CD4-positive, alpha-beta T cell treated with Interleukin-6 for 4 hours (primary cell): Measurements from ENCODE around the gene UBE4B.
"Not testable (repeated sequence)": the region's sequence is repeated elsewhere in the genome, so short reads cannot be mapped to it uniquely, and the experiment has no call there.

Experiments
- DNase-seq: peaks from one replicate; pipeline ENCODE4 v3.0.0-alpha.2; 2020; ENCODE audit warnings: mixed read lengths

UBE4B gene

GRCh38 chr1:10213186-10213705 is 180.5 kb downstream of the UBE4B start:
- DNase-seq: no peak

- no peak for DNase-seq
Observed at GRCh38 chr1:10216090-10216749, 183.5 kb downstream of the UBE4B start.

GRCh38 chr1:10217748-10218441 is 185.1 kb downstream of the UBE4B start:
- DNase-seq: no peak

GRCh38 chr1:10220200-10220599 is 187.4 kb downstream of the UBE4B start:
- DNase-seq: no peak

GRCh38 chr1:10220657-10221056 is 187.9 kb downstream of the UBE4B start:
- DNase-seq: not testable (repeated sequence)

GRCh38 chr1:10225573-10225972 is 192.8 kb downstream of the UBE4B start:
- no peak for DNase-seq

- no peak for DNase-seq
Observed at GRCh38 chr1:10228528-10228927, 195.8 kb downstream of the UBE4B start.

GRCh38 chr1:10229903-10230302 is 197.1 kb downstream of the UBE4B start:
- no peak for DNase-seq
